NCI-H526 (cell line): ENCODE measurements around the gene MAD1L1.

Source experiments
- DNase-seq, 2 experiments: peaks; one replicate each; lab custom pipeline; 2025; lab: John Stamatoyannopoulos, UW

Gene MAD1L1

DNA sequence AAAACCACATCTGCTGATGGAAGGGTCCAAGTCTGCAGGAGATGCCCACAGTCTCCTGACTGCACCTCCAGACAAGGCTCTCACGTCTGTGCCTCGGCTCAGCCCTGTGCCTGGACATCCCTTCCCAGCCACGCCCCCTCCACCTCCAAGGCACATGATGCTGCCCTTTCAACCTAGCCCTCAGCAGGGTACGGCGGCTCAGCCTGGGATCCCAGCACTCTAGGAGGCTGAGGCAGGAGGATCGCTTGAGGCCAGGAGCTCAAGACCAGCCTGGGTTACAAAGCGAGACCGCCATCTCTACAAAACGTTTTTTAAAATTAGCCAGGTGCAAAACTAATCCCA lies 14.3 kb downstream of the MAD1L1 start:
- DNase-seq = no peak

DNA sequence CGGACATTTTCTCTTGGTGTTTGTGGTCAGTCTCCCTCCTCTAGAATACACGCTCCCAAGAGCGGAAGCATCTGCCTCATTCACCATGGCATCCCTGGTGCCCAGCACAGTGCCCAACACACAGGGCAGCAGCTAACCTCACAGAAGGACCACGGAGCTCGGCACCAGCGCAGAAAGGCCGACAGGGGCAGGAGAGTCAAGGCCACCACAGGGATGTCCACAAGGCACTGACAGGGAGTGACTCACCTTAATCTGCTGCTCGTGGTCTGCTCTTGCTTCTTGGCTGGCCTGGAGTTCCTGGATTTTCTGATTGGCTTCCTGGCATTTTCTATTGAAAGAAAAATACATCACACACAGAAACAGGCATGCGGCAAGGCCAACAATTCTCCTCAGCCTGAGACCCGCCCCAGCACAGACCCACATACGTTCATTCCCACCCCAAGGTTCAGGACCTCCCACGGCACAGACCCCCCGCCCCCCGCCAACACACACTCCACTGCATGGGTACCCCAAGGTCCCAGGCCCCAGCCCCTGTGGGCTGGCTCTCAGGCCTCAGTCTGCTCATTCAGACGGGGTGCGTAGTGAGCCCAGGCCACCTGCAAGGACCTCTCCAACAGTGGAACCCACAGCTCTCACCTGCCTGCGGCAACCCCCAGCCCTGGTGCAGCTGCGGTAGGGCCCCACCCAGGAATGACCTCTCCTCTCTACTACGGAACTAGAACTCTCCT lies 14.9 kb downstream of the MAD1L1 start:
- no peak for DNase-seq

DNA sequence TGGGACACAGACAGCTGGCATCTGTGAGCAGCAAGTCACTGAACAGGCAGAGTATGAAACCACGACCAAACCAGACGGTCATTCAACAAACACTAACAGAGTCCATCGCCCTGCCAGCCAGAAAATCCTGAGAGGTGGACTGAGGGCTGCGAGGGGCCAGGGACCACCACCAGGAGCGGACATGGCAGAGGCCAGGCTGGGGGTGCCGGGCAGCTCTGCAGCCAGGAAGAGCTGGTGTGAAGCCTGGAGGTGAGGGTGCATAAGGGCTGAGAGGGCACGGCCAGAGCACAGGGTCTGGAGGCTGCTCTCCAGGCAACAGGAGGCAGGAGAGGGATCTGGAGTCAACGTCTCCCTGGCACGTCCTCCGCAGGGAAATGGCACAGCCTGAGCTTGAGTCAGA lies 15.5 kb downstream of the MAD1L1 start:
- DNase-seq = no peak

DNA sequence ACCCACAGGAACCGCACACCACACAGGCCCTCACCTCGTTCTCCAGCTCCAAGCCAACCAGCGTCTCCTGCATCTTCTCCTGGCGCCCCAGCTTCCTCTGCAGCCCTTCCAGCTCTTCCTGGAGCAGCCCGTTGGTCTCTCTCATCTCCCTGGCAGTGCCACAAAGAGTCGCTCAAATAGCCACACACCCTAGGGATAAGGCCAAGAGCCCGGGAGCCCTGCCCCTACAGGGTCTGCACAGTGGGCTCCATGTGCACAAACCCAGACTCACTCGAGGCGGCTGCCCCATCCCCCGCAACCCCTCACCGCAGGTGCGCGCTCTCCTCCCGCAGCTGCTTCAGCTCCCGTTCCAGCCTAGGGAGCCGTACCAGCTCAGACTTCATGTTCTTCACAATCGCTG lies 16.9 kb downstream of the MAD1L1 start:
- DNase-seq = no peak

DNA sequence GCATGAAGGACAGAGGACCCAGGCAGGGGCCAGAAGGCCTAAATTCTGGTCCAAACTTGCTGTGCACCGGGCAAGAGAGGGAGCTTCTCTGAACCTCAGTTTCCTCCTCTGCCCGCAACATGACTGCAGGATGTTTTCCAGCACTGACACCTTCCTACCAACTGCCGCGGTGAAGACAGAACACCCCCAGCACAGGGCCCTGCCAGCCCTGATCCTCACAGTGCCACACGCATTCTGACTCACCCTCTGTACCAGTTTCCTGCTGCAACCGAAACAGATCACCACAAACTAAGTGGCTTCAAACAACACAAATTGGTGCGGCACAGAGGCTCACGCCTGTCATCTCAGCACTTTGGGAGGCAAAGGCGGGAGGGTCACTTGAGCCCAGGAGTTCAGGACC lies 18.1 kb downstream of the MAD1L1 start:
- DNase-seq = no peak

DNA sequence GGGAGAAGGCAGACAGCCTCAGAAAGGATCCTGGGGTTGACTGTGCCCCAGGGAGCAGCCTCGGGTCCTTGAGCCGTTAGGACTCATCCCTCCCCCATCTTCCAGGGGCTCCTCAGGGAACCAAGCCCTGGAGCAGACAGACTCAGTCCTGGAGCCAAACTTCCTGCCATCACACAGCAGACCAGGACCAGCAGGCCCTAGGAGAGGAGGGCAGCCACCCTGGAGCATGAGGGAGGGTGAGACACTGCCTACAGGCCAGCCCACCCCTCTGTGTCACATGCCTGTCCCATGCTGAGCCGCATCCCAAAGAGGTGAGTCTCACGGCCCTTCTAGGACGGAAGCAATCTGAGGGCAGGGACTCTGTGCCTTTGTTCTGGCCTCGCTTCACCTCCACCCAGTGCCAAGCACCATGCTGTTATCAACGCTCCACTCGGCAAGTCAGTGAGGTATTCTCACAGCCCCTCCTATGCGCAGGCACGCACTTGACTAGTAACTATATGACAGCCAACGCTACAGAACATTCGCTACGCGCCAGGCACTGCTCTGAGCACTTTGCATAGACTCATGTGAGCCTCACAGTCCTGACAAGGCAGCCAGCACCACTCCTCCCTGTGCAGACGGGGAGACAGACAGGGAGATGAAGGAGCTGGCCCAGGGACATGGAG lies 19.1 kb downstream of the MAD1L1 start:
- peak in 1 of 2 experiments; percentile 11 for DNase-seq

DNA sequence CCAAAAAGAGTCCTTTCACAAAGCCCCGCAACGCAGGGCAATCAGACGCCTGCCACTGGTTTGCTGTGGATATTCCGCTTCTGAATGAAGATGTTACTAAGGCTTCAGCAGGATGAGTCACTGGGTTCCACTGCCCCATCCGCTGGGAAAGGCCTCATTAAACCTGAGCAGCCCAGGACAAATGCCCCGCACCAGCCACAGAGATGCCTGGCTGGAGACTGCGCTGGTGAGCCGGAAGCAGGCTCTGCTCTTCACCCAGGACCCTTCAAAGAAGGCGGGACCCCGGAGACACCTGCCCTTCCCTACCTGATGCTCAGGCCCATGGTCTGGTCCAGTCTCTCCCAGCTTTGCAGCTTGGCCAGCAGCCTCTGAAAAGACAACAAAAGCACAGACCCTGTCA lies 19.8 kb downstream of the MAD1L1 start:
- no peak for DNase-seq

DNA sequence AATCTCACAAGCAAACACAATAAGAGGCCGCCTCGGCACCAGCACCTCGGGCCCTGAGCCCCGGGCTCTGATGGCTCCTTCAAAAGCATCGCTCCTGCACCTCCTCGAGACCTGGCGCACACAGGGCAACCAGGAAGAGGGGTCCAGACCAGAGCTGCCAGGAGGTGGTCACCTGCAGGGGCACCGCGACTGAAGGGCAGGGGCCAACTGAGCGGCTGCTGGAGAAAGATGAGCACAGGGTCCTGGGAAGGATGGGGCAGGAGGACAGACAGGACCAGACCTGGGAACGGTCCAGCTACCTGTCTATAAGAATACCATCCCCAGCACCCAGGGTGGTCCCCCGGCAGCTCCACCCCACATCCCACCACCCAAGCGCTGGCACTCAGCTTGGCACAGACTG lies 20.8 kb downstream of the MAD1L1 start:
- no peak for DNase-seq

DNA sequence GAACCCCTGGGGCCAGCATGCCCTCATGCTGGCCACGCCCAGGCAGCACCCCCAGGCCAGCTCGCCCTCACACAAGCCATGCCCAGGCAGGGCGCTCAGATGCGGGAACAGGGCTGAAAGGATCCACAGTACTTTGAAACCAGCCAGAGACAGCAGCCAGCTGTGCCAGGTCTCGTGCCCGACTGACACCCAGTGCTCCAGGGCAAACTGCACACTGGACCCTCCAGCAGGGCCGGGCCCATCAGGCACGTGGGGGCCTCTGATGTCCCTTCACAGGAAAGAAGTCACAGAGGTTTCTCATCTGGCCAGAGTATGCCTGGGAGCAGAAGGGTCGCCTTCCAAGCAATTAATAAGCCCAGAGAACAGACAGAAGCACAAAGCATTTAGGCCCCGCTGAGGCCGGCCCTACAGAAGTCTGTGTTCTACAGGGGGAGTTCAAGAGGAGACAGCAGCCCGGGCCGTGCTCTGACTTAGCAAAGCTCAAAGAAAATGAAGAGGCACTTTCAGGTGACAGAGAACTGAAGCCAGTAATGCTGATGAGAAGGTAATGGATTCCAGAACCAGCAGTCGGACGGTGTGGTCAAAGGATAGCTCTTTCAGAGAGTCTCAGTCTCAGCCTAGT lies 21.4 kb downstream of the MAD1L1 start:
- no peak for DNase-seq

DNA sequence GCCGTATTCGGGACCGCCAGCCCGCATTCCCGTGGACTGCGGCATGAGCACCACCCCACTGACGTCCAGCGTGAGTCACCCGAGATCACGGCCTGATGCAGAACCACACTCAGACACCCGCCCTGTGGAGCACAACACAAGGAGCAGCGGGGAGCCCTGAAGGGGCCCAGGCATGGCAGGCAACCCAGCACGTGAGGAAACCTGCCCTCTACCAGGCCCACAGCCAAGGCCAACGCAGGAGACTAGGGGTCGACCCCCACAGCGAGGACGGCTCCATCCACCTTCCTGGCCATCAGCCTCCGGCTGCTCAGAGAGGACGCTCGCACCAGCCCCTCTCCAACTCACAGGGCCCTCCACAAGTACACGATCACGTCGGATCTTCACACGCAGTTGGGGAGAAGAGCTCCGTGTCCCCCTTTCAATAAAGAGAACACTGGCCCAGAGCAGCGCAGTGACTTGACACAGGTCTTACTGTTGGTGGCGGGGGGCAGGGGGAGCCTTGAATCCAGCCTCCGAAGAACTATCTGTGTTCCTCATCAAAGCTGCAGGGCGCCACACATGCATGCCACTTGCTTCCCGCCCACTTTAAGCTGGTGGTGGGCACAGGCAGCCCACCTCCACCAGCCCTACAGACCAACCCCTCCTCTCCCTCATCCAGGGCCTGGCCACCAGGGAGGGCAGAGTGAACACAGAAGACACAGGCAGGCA lies 22.0 kb downstream of the MAD1L1 start:
- DNase-seq = no peak

DNA sequence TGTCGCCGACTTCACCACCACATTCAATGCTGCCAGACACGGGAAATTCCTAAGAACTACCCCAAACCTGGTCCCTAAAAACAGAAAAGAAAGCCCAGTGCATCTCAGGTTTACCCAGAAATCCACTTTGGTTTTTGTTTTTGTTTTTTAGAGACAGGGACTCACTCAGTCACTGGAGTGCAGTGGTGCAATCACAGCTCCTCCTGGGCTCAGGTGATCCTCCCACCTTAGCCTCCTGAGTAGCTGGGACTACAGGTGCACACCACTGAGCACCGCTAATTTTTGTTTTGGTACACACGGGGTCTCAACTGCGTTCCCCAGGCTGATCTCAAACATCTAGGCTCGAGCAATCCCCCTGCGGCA lies 22.8 kb downstream of the MAD1L1 start:
- no peak for DNase-seq

DNA sequence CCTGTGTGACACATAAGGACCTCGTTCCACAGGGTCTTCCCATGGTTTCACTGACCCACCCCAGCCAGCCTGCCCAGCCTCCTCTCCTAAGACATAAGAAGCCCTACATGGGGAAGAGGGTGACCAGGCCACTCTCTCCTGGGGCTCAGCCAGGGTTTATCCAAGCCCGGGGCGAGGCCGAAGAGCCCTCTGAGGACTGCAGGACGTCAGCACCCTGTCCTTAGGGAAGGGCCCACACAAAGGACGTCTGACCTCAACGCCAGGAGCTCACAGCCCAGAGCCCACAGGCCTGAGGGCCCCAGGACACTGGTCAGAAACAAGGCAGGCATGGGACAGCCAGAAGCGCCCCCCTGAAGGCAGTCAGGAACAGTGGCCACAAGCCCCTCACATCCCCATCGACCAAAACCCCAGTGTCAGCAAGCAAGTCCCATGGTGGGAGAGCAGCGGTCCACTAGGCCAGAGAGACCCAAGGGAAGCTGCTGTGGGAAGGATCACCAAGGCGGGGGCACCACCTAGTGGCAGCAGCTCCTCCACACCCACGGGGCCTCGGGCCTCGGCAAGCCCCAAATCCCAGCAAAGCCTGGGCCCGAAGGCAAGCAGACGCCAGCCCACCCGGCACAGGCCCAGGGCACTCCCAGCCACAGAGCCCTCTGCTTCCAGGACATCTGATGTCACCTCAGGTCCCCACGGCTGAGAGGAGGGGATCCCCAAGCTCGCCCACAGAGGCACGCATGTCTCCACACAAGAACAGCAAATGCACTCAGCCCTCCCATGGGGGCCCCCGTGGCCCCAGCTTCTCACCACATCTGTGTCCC lies 23.4 kb downstream of the MAD1L1 start:
- peak in 1 of 2 experiments; percentile 65 for DNase-seq

DNA sequence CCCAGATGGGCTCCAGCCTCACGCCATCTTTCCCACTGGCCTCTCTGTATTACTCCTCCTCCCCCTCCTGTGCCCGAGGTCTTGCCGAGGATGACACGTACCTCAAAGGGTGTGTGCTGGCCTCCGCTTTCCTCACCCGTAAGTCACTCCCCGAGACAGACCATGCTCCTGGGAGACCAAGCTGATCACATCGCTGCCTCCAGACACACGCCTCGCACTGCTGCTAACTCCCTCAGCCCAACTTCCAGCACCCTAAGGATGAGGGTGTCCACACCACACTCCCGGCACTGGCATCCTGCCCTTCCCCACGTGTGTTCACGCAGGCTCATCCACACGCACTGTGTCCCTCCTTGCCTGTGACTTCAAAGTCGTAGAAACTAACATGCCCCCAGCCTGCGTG lies 24.0 kb downstream of the MAD1L1 start:
- DNase-seq = no peak

DNA sequence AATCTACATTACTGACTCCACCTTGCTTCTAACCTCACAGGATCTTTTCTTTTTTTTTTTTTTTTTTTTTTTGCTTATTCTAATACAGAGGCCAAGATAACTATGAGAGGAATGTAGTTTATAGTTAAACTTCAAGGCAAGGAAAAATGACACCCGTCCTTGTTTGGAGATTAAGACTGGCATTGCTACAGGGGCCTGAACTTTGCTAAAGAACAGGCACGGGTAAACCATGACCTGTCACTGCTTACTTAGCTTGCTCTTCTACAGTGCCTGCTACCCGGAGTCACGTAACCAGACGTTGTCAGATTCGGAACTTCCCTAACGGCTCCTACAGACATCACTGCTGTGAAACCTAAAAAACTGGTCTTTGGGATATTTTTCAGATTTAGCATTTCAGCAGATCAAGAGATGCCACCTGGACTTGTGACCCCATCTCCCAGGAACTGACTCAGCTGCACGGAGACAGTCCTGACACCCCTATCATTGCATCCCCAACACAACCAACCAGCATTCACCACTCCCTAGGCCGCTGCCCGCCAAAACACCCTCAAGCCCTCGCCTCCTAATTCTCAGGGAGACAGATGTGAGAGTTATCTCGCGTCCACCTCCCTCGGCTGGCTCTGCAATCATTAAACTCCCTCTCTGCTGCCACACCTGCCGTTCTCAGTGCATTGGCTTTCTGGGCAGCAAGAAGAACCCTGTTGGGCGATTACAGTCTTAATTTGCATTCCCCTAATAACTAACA lies 27.5 kb downstream of the MAD1L1 start:
- no peak for DNase-seq

DNA sequence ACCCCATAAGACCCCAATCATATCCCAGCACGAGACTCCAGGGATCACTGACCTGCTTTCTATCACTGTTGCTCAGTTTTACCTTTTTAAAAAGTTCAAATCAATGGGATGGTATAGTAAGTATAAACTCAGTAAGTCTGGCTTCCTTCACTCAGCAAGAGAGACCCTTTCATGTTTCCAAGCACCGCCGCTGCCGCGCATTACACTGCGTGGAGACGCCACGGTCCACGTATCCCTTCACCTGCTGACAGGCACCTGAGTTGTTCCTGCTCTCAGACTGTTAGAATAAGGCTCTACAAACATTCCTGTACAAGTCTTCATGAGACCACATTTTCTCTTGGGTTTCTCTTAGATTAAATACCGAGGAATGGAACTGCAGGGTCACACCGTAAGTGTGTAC lies 28.3 kb downstream of the MAD1L1 start:
- no peak for DNase-seq

DNA sequence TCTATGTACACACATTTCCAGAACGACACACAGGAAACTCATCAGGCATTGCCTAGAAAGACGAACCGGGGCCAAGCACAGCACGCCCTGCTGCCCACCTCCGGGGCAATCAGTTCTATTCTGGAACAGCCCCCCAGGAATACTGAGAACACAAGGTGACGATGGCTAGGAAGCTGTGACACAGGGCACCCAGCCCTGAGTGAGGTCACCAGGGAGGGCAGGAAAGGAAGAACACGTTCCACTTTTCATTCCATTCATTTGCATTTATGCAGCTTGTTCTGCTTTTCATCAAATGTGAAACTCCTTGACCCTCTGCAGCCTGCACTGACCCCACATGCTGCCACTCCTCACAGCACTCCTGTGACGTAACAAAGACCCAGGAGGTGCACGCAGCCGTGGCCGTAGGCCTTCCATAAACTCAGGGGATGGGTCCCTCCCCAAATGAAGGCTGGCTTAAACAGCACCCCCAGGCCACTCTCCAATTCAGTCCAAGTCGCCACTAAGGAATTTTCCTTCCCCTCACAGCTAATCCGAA lies 28.9 kb downstream of the MAD1L1 start:
- no peak for DNase-seq

DNA sequence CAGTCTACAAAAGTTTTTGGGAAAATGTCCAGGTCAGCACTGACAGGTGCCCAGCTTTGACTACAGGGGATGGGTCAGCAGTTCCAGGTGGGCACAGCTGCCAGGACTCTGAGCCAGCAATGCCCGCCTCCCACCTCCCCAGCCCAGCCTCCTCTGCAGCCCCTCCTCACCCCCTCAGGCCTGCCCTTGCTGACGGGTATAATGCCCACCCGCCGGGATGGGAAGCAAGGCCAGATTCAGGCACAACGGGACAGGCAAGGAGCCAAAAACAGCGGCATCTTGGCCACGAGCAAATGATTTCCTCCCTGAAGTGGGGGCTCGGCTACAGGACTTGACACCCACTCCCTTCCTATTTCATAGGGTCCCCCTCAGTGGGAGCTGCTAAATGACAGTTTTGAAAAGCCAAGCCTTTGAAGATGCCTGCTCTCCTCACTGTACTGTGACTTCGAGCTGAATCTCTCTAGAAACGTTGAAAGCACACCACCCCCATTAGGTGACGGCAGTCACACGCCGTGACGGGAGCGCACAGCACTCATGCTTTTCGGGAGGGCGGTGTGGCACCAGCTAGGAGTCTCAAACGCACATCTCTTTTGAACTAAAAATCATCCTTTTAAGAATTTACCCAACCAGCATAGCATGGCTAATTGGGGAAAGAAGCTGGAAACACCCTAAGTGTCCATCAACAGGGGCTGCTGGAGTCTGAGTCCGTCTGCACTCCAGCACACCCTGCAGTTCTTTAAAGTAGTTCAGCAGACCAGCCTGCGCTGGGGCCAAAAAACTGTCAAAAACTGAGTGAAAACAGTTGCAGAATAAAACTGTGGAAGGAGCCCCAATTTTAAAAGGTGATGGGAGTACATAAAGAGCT lies 29.6 kb downstream of the MAD1L1 start:
- DNase-seq = no peak

DNA sequence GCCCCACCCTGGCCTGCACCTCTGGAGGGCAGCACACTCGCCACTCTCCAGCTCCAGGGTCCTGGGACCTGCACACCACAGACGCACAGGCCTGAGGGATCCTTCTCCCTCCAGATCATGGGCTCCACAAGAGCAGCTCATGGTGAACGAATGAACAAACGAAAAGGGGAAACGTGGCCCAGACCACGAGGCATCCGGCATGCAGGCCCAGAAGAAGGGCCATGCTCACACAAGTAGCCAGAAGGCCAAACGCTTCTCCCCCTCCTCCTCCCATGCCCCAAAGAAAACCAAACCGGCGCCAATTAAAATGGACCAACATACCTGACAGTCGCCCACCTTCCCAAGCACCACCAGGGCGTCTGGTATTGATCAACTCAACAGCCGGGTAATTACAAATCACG lies 30.4 kb downstream of the MAD1L1 start:
- no peak for DNase-seq

DNA sequence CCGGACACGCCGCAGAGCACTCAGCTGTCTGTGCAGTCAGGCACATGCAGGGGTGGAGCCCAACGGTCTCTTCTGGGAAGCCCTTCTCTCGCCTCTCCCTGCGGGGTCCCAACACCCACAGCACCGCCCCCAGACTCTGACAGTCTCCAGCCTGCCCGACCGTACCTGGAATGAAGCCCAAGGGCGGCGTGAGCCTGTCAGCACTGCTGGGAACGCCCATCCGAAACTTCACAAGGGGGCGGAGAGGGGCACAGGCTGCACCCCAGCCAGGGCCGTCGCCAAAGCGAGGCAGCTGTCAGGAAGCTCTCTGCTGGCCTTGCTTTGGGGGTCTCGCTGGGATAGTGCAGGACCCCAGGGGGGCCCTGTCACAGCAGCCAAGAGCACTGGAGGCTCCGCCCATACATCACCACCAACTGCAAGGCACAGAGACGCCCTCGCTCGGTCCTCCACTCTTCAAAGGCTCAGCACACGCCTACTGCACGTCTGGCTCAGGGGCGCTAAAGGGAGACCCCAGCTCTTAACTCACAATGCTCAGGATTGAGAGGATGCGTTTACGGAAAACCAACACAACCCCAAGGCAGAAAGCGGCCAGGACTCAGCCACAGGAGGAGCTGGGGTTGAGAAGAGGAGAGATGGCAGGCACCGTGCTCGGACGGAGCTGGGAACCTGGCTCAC lies 30.9 kb downstream of the MAD1L1 start:
- DNase-seq = no peak

DNA sequence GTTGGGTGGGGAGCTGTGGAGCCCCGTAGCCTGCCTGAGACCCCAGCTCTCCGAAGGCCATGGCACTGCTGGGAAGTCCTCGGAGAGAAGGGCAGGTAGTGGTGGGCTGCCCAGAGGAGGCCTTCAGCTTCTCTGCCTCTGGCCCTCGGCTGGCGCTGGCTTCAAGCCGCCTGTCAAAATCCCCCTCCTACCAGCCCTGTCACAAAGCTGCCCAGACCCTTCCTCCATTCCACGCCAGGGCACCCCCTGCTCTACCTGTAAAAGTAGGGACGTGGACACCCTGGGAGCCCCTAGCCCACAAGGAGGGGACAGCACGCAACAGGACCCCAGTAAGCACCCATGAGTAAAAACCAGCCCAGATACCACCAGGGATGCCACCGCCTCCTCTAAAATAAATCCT lies 31.6 kb downstream of the MAD1L1 start:
- no peak for DNase-seq
